Hepatocyte (in vitro differentiated cells): ENCODE results near the gene ZNF775.

ENCODE experiments used
- EZH2 ChIP-seq: fragments of 200-600 bp; sonication (generic); IDR thresholded peaks from 2 replicates; pipeline ENCODE4 v1.6.1; 2016; ENCODE audit warnings: antibody characterized with exemption, mild to moderate bottlenecking, borderline replicate concordance
- TF ChIP-seq, protein P1 (sequence below): fragments of 200-600 bp; sonication (generic); IDR thresholded peaks from 2 replicates; pipeline ENCODE4 v1.5.1; 2016; ENCODE audit warnings: antibody characterized with exemption, mild to moderate bottlenecking; ENCODE audit not compliant: poor library complexity

DNA sequence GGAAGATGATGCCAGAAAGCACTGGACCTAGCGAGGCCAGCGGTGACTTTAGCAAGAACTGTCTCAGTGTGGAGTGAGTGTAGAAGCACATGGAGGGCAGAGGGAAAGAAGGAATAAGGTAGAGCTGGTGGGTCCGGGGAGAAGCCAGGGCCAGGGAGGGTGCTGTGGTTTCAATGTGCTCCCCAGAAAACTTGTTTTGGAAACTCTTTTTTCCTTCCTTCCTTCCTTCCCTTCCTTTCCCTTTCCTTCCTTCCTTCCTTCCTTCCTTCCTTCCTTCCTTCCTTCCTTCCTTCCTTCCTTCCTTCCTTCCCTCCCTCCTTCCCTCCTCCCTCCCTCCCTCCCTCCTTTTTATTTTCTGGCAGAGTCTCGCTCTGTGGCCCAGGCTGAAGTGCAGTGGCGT, 32.2 kb upstream of the ZNF775 start:
- TF ChIP-seq, protein P1, sequence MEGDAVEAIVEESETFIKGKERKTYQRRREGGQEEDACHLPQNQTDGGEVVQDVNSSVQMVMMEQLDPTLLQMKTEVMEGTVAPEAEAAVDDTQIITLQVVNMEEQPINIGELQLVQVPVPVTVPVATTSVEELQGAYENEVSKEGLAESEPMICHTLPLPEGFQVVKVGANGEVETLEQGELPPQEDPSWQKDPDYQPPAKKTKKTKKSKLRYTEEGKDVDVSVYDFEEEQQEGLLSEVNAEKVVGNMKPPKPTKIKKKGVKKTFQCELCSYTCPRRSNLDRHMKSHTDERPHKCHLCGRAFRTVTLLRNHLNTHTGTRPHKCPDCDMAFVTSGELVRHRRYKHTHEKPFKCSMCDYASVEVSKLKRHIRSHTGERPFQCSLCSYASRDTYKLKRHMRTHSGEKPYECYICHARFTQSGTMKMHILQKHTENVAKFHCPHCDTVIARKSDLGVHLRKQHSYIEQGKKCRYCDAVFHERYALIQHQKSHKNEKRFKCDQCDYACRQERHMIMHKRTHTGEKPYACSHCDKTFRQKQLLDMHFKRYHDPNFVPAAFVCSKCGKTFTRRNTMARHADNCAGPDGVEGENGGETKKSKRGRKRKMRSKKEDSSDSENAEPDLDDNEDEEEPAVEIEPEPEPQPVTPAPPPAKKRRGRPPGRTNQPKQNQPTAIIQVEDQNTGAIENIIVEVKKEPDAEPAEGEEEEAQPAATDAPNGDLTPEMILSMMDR, result no peak
- TF ChIP-seq EZH2, result no peak
